ENCODE data around the gene IL3RA. TPM values are rescaled to one million over a fixed set of nuclear protein-coding genes. Genes with fewer than 3 reads are reported as not detected.

The IL3RA gene
- total RNA-seq, 1 experiment from 2014 or later, result not detected

DNA sequence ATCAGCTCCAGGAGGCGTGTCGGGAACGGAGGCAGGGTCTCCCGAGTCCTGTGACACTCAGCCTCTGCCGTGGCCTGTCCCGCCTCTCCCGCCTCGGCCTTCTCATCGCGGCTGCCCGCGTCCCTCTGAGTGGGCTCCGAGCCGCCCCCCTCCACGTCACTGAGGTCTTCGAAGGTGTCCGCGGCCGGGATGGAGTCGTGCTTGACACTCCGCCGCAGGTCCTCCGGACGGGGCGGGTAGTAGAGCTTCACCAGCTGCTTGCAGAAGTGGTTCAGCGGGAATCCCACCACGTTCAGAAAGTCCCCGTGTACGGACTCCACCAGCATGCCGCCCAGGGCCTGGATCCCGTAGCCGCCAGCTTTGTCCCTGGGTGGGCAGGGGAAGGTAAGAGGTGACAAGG, 91.2 kb downstream of the IL3RA start:
- H3K9me3 Mint-ChIP-seq (ENCODE audit: unreplicated experiment), result peaks cover 23% of the 10 kb centered on the region
- no peaks in the 10 kb centered on the region for H3K4me1 Mint-ChIP-seq (ENCODE audit: low read depth, unreplicated experiment)
- TF ChIP-seq, protein P1, sequence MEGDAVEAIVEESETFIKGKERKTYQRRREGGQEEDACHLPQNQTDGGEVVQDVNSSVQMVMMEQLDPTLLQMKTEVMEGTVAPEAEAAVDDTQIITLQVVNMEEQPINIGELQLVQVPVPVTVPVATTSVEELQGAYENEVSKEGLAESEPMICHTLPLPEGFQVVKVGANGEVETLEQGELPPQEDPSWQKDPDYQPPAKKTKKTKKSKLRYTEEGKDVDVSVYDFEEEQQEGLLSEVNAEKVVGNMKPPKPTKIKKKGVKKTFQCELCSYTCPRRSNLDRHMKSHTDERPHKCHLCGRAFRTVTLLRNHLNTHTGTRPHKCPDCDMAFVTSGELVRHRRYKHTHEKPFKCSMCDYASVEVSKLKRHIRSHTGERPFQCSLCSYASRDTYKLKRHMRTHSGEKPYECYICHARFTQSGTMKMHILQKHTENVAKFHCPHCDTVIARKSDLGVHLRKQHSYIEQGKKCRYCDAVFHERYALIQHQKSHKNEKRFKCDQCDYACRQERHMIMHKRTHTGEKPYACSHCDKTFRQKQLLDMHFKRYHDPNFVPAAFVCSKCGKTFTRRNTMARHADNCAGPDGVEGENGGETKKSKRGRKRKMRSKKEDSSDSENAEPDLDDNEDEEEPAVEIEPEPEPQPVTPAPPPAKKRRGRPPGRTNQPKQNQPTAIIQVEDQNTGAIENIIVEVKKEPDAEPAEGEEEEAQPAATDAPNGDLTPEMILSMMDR (IDR thresholded peaks at IDR 0.05; ENCODE audit: insufficient read depth in 1 of 2, low read depth in 1 of 2, low read length in 1 of 2, severe bottlenecking in 1 of 2, unreplicated experiment in 1 of 2), result no peak
- intact Hi-C loops (cut with micrococcal nuclease; ENCODE audit: unreplicated experiment), result no loop called here
- Histone ChIP-seq H3K4me3 (ENCODE audit: low read depth, low read length) (no peak overlapping the region), H3K27me3 (replicated peaks; ENCODE audit: control insufficient read depth, insufficient read depth, low read length) (no peaks in the 10 kb centered on the region), H3K9me3 (peaks cover 6% of the 10 kb centered on the region; the same call in 1 of the 2 replicates), H3K36me3 (ENCODE audit: control insufficient read depth, insufficient read depth, low read length) (no peaks in the 10 kb centered on the region; the same call in 1 of the 2 replicates), H3K4me1 (no peaks in the 10 kb centered on the region)
- H3K27me3 Mint-ChIP-seq (ENCODE audit: insufficient read depth, unreplicated experiment), result no peaks in the 10 kb centered on the region
- no peak overlapping the region for H3K27ac Mint-ChIP-seq (ENCODE audit: unreplicated experiment)
- ChIA-PET CTCF (no interaction called here), POLR2A (no interaction called here)
- DNase-seq, result no peak
- peaks cover 58% of the 10 kb centered on the region for H3K36me3 Mint-ChIP-seq (ENCODE audit: insufficient read depth, unreplicated experiment)
- no TSS peak for BruUV-seq (replicated peaks)
- no peak overlapping the region for H3K4me3 Mint-ChIP-seq (ENCODE audit: unreplicated experiment)

GRCh38 chrX:1430451-1430850, 93.9 kb downstream of the IL3RA start:
- BruUV-seq (replicated peaks), result no TSS peak

More at GRCh38 chrX:1430451-1430850, 93.9 kb downstream of the IL3RA start:
- Mint-ChIP-seq H3K27me3 (ENCODE audit: insufficient read depth, unreplicated experiment) (no peaks in the 10 kb centered on the region), H3K9me3 (ENCODE audit: unreplicated experiment) (peaks cover under 1% of the 10 kb centered on the region), H3K36me3 (ENCODE audit: insufficient read depth, unreplicated experiment) (peaks cover 33% of the 10 kb centered on the region), H3K4me1 (ENCODE audit: low read depth, unreplicated experiment) (no peaks in the 10 kb centered on the region), H3K4me3 (ENCODE audit: unreplicated experiment) (no peak overlapping the region), H3K27ac (ENCODE audit: unreplicated experiment) (no peak overlapping the region)
- DNase-seq, result no peak
- POLR2A ChIA-PET, result no interaction called here
- CTCF ChIA-PET, result no interaction called here
- H3K4me3 ChIP-seq (ENCODE audit: low read depth, low read length), result no peak overlapping the region
- no peaks in the 10 kb centered on the region for H3K36me3 ChIP-seq (ENCODE audit: control insufficient read depth, insufficient read depth, low read length)
- H3K9me3 ChIP-seq, result peaks cover under 1% of the 10 kb centered on the region; the same call in 1 of the 2 replicates
- TF ChIP-seq, protein P1 (IDR thresholded peaks at IDR 0.05; ENCODE audit: insufficient read depth in 1 of 2, low read depth in 1 of 2, low read length in 1 of 2, severe bottlenecking in 1 of 2, unreplicated experiment in 1 of 2), result no peak
- H3K4me1 ChIP-seq, result no peaks in the 10 kb centered on the region
- intact Hi-C loops (cut with micrococcal nuclease; ENCODE audit: unreplicated experiment), result no loop called here
- no peaks in the 10 kb centered on the region for H3K27me3 ChIP-seq (replicated peaks; ENCODE audit: control insufficient read depth, insufficient read depth, low read length)

Small RNA genes within 50 kb of the gene (microRNA-seq; reads per million reads assigned to microRNA genes)
- gene MIR3690, result not detected

Other genes with a start within 250 kb of the IL3RA start
- not detected in 2 replicates for gene CRLF2, start 124.1 kb upstream of the IL3RA start, total RNA-seq (2022)
- 14.8 and 17.4 TPM in 2 replicates for gene CSF2RA, start 68.0 kb upstream of the IL3RA start, total RNA-seq (2022)
- 450 and 455 TPM in 2 replicates for gene SLC25A6, start 55.3 kb downstream of the IL3RA start, total RNA-seq (2022)
- gene ASMTL, start 116.1 kb downstream of the IL3RA start, total RNA-seq (2022), result 15.4 and 17.4 TPM in 2 replicates
- gene P2RY8, start 200.4 kb downstream of the IL3RA start, total RNA-seq (2022), result not detected in 2 replicates

Data from Caco-2 (cell line).